CD4-positive, CD25-positive, alpha-beta regulatory T cell (primary cell): Measurements from ENCODE around the gene NID1. TPM values are rescaled to one million over a fixed set of nuclear protein-coding genes. Genes with fewer than 3 reads are reported as not detected.

Source experiments
- ATAC-seq, 2 donors: fragments of 150-1000 bp; cut with Tn5 transposase; one replicate each; pipeline ENCODE4 v1.10.0; 2021; ENCODE audit warnings: low read depth in 2 of 2, moderate number of reproducible peaks in 2 of 2, moderate library complexity in 1 of 2
- DNase-seq, 3 donors: peaks; one replicate each; pipeline versions ENCODE4 v3.0.0 to v3.0.0-alpha.2; 2012 to 2022; ENCODE audit warnings: mixed read lengths in 1 of 3
- H3K27ac ChIP-seq: one replicate; pipeline ENCODE4 v1.7.0; 2013; ENCODE audit warnings: mild to moderate bottlenecking, low read length; ENCODE audit not compliant: insufficient read depth, poor library complexity, severe bottlenecking
- H3K27me3 ChIP-seq: one replicate; pipeline ENCODE4 v1.7.0; 2013; ENCODE audit warnings: low read length; ENCODE audit not compliant: control insufficient read depth, insufficient read depth
- H3K36me3 ChIP-seq: one replicate; pipeline ENCODE4 v1.7.0; 2013; ENCODE audit warnings: mild to moderate bottlenecking, low read length, moderate library complexity; ENCODE audit not compliant: control insufficient read depth, insufficient read depth
- H3K4me1 ChIP-seq: 2 replicates; pipeline ENCODE4 v1.7.0; 2013; ENCODE audit warnings: mild to moderate bottlenecking, low read length; ENCODE audit not compliant: insufficient read depth, control insufficient read depth, poor library complexity, severe bottlenecking
- H3K4me3 ChIP-seq: one replicate; pipeline ENCODE4 v1.7.0; 2013; ENCODE audit warnings: low read depth, mild to moderate bottlenecking, low read length, moderate library complexity
- H3K9me3 ChIP-seq, 2 experiments: 1 replicate in 1 of 2; 2 replicates in 1 of 2; pipeline ENCODE4 v1.7.0; 2013; ENCODE audit warnings: low read length in 2 of 2, mild to moderate bottlenecking in 1 of 2, moderate library complexity in 1 of 2; ENCODE audit not compliant: control insufficient read depth in 2 of 2
- H3K27ac Mint-ChIP-seq, 3 donors: one replicate each; pipeline ENCODE4 v1.8.0; 2020 to 2022; ENCODE audit warnings: mild to moderate bottlenecking in 3 of 3, mixed read lengths in 3 of 3, moderate library complexity in 2 of 3
- H3K27me3 Mint-ChIP-seq: one replicate; pipeline ENCODE4 v1.8.0; 2022; ENCODE audit warnings: mild to moderate bottlenecking, mixed read lengths
- H3K36me3 Mint-ChIP-seq: one replicate; pipeline ENCODE4 v1.8.0; 2020; ENCODE audit warnings: mixed read lengths
- H3K4me1 Mint-ChIP-seq, 4 donors: one replicate each; pipeline ENCODE4 v1.8.0; 2020 to 2022; ENCODE audit warnings: mixed read lengths in 4 of 4, mild to moderate bottlenecking in 1 of 4
- H3K4me3 Mint-ChIP-seq, 4 donors: one replicate each; pipeline ENCODE4 v1.8.0; 2020 to 2022; ENCODE audit warnings: mild to moderate bottlenecking in 4 of 4, mixed read lengths in 4 of 4, moderate library complexity in 3 of 4
- H3K9me3 Mint-ChIP-seq, 7 donors: one replicate each; pipeline ENCODE4 v1.8.0; 2020 to 2022; ENCODE audit warnings: mixed read lengths in 7 of 7, mild to moderate bottlenecking in 3 of 7, moderate library complexity in 2 of 7
- polyA plus RNA-seq, 4 donors: library from polyadenylated mRNA; unstranded; fragments of 300-500 nt; fragmentation: Illumina TruSeq; gene quantifications; one replicate each; pipeline ENCODE4 v1.2.3, GENCODE V29; 2021
- total RNA-seq: library from RNA; stranded (reverse); gene quantifications from one replicate; pipeline ENCODE4 v1.2.3, GENCODE V29; 2022

Gene NID1
- total and polyA plus RNA-seq, 5 donors from 2014 or later = 0.10 TPM; not detected in 4

DNA sequence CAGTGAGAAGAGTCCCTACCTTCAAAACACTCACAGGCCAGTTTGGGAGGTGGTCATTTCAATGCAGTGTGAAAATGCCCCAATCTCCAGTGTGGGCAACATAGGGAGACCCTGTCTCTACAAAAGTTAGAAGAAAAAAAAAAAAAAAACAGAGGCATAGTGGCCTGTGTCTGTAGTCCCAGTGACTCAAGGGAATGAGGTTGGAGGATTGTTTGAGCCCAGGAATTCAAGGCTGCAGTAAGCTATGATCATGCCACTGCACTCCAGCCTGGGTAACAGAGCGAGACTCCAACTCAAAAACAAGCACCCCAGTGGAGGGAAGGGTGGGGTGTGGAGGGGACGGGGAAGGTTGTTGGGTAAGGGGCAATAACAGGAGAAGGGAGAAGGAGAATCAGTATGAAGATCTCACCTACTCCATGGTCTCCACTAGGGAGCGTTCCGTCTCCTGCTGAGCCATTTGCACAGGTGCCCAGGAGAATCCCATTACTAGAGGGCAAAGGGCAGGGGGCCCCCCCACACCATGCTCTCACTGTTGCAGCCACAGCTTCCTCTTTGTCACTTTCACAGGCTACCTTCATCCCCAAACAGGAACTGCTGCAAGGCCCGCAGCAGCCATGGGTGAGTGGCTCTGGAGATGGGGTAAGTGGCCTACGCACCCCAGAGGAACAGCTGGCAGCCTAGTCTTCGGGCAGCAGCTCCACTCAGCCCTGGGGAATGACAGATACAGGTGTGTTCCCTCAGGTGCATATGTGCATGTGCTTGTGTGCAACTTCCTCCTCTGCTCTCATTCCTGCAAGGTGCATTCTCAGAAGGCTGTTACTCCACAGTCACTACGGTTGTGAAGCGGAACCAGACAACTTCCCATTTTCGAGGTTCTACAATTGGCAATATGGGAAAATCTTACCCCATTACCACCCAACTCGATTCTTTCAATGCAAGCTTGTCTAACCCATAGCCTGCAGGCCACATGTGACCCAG lies 110.3 kb downstream of the NID1 start:
- peaks cover 10% of the 10 kb centered on the region for H3K4me1 ChIP-seq

DNA sequence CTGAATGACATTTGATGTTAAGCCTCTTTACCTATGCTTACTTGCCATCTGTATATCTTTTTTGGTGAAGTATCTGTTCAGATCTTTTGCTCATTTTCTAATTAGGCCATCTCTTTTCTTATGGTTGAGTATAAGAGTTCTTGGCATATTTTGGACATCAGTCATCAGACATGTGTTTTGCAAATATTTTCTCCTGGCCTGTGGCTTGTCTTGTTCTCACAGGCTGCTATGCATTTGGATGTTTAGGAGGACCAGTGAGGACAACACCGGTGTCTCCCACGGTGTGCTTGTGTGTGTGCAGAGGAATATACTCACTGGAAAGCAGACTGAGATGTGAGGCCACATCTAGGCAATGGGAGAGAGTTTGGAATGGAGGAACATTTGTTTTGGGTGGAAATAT lies 111.1 kb downstream of the NID1 start:
- Mint-ChIP-seq H3K27me3 (peaks cover under 1% of the 10 kb centered on the region), H3K4me1 (peaks cover 0 to 30% (median 17%) of the 10 kb centered on the region in 4 donors), H3K4me3 (peak overlapping the region in 2 of 4 donors; percentile 17 to 64), H3K36me3 (no peaks in the 10 kb centered on the region), H3K9me3 (no peaks in the 10 kb centered on the region), H3K27ac (peak overlapping the region in 2 of 3 donors; percentile 60 to 86)
- H3K9me3 ChIP-seq = no peaks in the 10 kb centered on the region
- DNase-seq (no peak), ATAC-seq (no peak)
- peaks cover 10% of the 10 kb centered on the region for H3K4me1 ChIP-seq
- no peaks in the 10 kb centered on the region for H3K36me3 ChIP-seq
- no peaks in the 10 kb centered on the region for H3K27me3 ChIP-seq
- H3K27ac ChIP-seq = no peak overlapping the region
- H3K4me3 ChIP-seq = no peak overlapping the region

More for the DNA sequence above, 110.3 kb downstream of the NID1 start:
- DNase-seq (peak in 2 of 3 donors; percentile 17 to 32), ATAC-seq (peak; percentile 81 to 86)
- peak overlapping the region in 2 of 4 donors; percentile 46 to 64 for H3K4me3 Mint-ChIP-seq
- no peaks in the 10 kb centered on the region for H3K36me3 ChIP-seq
- H3K9me3 Mint-ChIP-seq = no peaks in the 10 kb centered on the region
- peaks cover 4% of the 10 kb centered on the region for H3K27me3 Mint-ChIP-seq
- H3K4me1 Mint-ChIP-seq = peaks cover 0 to 30% (median 16%) of the 10 kb centered on the region in 4 donors
- H3K9me3 ChIP-seq = no peaks in the 10 kb centered on the region
- peak overlapping the region; percentile 26 to 86 (median 31) for H3K27ac Mint-ChIP-seq
- H3K36me3 Mint-ChIP-seq = no peaks in the 10 kb centered on the region
- no peaks in the 10 kb centered on the region for H3K27me3 ChIP-seq
- H3K4me3 ChIP-seq = no peak overlapping the region
- H3K27ac ChIP-seq = no peak overlapping the region

DNA sequence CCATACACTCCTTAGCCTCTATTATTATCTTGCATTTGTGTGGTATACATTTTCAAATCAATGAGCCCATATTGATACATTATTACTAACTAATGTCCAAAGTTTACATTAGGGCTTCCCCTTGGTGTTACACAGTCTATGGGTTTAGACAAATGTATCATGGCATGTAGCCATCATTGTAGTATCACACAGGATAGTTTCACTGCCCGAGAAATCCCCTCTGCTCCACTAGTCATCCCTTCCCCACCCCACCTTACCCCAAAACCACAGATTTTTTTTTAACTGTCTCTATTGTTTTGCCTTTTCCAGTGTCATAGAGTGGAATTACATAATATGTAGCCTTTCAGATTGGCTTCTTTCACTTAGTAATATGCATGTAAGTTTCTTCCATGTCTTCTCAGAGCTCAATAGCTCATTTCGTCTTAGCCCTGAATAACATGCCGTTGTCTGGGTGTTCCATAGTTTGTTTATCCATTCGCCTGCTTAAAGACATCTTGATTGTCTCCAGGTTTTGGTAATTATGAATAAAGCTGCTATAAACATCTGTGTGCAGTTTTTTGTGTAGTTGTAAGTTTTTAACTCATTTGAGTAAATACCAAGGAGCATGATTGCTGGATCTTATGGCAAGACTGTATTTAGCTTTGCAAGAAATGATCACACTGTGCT lies 111.8 kb downstream of the NID1 start:
- Mint-ChIP-seq H3K27ac (peak overlapping the region; percentile 53 to 86 (median 60)), H3K27me3 (no peaks in the 10 kb centered on the region), H3K9me3 (no peaks in the 10 kb centered on the region), H3K4me3 (peak overlapping the region in 1 of 4 donors; percentile 25), H3K36me3 (no peaks in the 10 kb centered on the region), H3K4me1 (peaks cover 0 to 30% (median 18%) of the 10 kb centered on the region in 4 donors)
- H3K27ac ChIP-seq = no peak overlapping the region
- DNase-seq = no peak
- peaks cover 10% of the 10 kb centered on the region for H3K4me1 ChIP-seq
- no peaks in the 10 kb centered on the region for H3K27me3 ChIP-seq
- no peaks in the 10 kb centered on the region for H3K9me3 ChIP-seq
- H3K4me3 ChIP-seq = no peak overlapping the region
- no peaks in the 10 kb centered on the region for H3K36me3 ChIP-seq
- ATAC-seq = peak in 1 of 2 donors; percentile 11

DNA sequence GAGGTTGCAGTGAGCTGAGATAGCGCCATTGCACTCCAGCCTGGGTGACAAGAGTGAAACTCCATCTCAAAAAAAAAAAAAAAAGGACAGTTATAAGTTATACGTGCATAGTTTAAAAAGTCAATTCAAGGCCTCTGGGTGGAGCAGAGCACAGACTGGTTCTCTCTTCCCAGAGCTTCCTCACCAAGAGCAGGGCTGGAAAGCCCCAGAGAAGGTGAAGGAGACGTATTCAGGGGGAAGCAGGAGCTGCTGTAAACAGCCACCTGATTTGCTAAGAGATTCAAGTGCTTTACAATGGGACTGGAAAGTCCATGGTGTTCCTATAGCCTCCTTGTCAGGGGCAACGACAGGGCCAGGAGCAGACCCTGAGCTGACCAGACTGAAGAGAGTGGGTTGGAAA lies 113.2 kb downstream of the NID1 start:
- H3K4me3 Mint-ChIP-seq = no peak overlapping the region
- ATAC-seq (no peak), DNase-seq (no peak)
- H3K4me3 ChIP-seq = no peak overlapping the region
- no peaks in the 10 kb centered on the region for H3K27me3 Mint-ChIP-seq
- peaks cover 0 to 31% (median 18%) of the 10 kb centered on the region in 4 donors for H3K4me1 Mint-ChIP-seq
- no peak overlapping the region for H3K27ac ChIP-seq
- no peaks in the 10 kb centered on the region for H3K9me3 ChIP-seq
- H3K27me3 ChIP-seq = no peaks in the 10 kb centered on the region
- H3K4me1 ChIP-seq = peaks cover 10% of the 10 kb centered on the region
- no peaks in the 10 kb centered on the region for H3K36me3 Mint-ChIP-seq
- H3K9me3 Mint-ChIP-seq = no peaks in the 10 kb centered on the region
- no peaks in the 10 kb centered on the region for H3K36me3 ChIP-seq
- no peak overlapping the region for H3K27ac Mint-ChIP-seq

DNA sequence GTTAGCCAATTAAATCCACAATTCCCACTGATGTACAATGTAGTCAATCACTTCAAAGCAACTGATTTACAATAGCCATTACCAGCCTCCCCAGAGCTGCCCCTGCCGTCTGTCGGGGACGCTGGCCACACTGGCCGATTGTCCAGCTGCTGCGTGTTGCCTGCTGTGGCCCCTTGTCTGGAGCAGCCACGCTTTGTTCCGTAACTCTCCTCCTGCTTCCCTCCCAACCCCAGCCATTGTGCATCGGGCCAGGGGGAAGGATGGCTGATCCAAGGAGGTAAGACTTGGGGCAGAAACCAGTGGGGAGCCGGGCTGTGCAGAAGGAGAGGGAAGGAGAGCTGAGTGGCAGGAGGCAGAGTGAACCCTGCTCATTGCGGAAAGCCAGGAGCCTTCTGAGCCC lies 114.6 kb downstream of the NID1 start:
- H3K27me3 ChIP-seq = no peaks in the 10 kb centered on the region
- Mint-ChIP-seq H3K4me1 (peaks cover 0 to 33% (median 17%) of the 10 kb centered on the region in 4 donors), H3K27me3 (no peaks in the 10 kb centered on the region), H3K9me3 (no peaks in the 10 kb centered on the region), H3K4me3 (no peak overlapping the region), H3K36me3 (no peaks in the 10 kb centered on the region), H3K27ac (no peak overlapping the region)
- ATAC-seq = no peak
- DNase-seq = no peak
- H3K4me3 ChIP-seq = no peak overlapping the region
- no peaks in the 10 kb centered on the region for H3K9me3 ChIP-seq
- no peaks in the 10 kb centered on the region for H3K36me3 ChIP-seq
- H3K4me1 ChIP-seq = peaks cover 10% of the 10 kb centered on the region
- no peak overlapping the region for H3K27ac ChIP-seq

DNA sequence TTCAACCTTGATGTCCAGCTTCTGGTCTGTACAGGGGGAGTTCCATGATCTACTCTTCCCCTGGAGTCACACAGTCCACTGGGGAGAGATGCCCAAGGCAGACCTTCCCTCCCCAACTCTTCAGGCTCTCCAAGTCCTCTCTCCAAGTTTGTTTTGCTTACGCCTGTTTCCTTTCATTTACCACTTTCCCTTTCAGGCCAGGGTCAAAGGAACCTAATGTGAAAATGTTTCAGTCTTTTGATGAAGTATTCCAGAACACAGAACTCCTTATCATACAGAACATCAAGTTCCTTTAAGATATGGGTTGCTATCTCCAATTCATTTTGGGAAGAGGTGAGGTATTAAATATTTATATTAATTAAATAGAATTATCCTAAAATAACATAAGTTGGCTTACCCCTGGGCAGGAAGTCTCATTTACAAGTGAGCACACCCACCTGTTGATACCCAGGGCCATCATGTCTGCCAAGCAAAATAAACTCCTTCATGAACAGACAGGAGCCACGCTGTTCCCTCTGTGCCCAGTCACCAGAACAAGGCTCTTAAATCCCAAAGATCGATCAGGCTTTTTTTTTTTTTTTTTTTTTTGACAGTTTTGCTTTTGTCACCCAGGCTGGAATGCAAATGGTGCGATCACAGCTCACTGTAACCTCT lies 116.0 kb downstream of the NID1 start:
- DNase-seq (no peak), ATAC-seq (no peak)
- Histone ChIP-seq H3K4me3 (no peak overlapping the region), H3K9me3 (no peaks in the 10 kb centered on the region), H3K36me3 (no peaks in the 10 kb centered on the region), H3K27me3 (no peaks in the 10 kb centered on the region), H3K4me1 (no peaks in the 10 kb centered on the region), H3K27ac (no peak overlapping the region)
- no peaks in the 10 kb centered on the region for H3K9me3 Mint-ChIP-seq
- H3K27me3 Mint-ChIP-seq = peaks cover 6% of the 10 kb centered on the region
- H3K27ac Mint-ChIP-seq = no peak overlapping the region
- H3K36me3 Mint-ChIP-seq = no peaks in the 10 kb centered on the region
- peak overlapping the region in 1 of 4 donors; percentile 73 for H3K4me3 Mint-ChIP-seq
- peaks cover 0 to 19% (median 10%) of the 10 kb centered on the region in 4 donors for H3K4me1 Mint-ChIP-seq

DNA sequence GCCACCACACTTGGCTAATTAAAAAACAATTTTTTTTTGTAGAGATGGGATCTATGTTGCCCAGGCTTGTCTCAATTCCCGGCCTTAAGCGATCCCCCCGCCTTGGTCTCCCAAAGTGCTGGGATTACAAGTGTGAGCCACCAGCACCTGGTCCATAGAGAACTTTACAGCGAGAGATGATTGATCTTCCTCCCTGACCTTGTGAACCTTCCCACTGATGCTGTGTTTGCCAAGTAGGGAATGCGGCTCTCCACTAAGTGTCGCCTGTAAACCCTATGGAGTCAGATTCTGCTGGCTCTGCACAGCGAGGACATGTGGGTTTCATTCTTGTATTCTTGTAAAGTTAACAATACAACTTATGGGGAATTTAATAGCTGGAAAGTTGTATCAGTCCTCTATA lies 116.9 kb downstream of the NID1 start:
- no peaks in the 10 kb centered on the region for H3K4me1 ChIP-seq
- no peak overlapping the region for H3K27ac Mint-ChIP-seq

More for the DNA sequence above, 116.9 kb downstream of the NID1 start:
- Mint-ChIP-seq H3K36me3 (no peaks in the 10 kb centered on the region), H3K4me1 (peaks cover 0 to 10% (median 5%) of the 10 kb centered on the region in 4 donors), H3K4me3 (no peak overlapping the region), H3K9me3 (no peaks in the 10 kb centered on the region), H3K27me3 (peaks cover 10% of the 10 kb centered on the region)
- H3K9me3 ChIP-seq = no peaks in the 10 kb centered on the region
- DNase-seq (no peak), ATAC-seq (no peak)
- H3K27me3 ChIP-seq = no peaks in the 10 kb centered on the region
- no peak overlapping the region for H3K27ac ChIP-seq
- no peaks in the 10 kb centered on the region for H3K36me3 ChIP-seq
- H3K4me3 ChIP-seq = no peak overlapping the region
